Measurements from ENCODE around the gene MC1R. TPM values are rescaled to one million over a fixed set of nuclear protein-coding genes. Genes with fewer than 3 reads are reported as not detected.

Gene MC1R
- total RNA-seq, 2 donors from 2014 or later = 3.4 to 4.8 TPM

GRCh38 chr16:89946515-89946914 lies 27.9 kb downstream of the MC1R start:
- no peak overlapping the region for H3K27ac ChIP-seq (ENCODE audit: low read depth, low read length)
- H3K9me3 Mint-ChIP-seq = peaks cover 3% of the 10 kb centered on the region
- H3K36me3 ChIP-seq (ENCODE audit: control insufficient read depth, insufficient read depth, low read length) = no peaks in the 10 kb centered on the region
- H3K9ac ChIP-seq (ENCODE audit: extremely low read depth, low read length, poor library complexity, severe bottlenecking) = no peak overlapping the region
- no peak overlapping the region for H3K27ac Mint-ChIP-seq
- no peaks in the 10 kb centered on the region for H3K4me1 ChIP-seq (ENCODE audit: control insufficient read depth, insufficient read depth, low read length)
- H3K4me3 ChIP-seq (ENCODE audit: low read length) = no peak overlapping the region
- no peaks in the 10 kb centered on the region for H3K36me3 Mint-ChIP-seq (ENCODE audit: low read depth)
- H3K27me3 Mint-ChIP-seq (ENCODE audit: insufficient read depth) = peaks cover 37% of the 10 kb centered on the region
- H3K4me3 Mint-ChIP-seq = no peak overlapping the region
- peaks cover 4% of the 10 kb centered on the region for H3K9me3 ChIP-seq (ENCODE audit: control insufficient read depth, low read length)
- WGBS, 2 experiments (ENCODE audit: insufficient coverage in 1 of 2, insufficient read length in 1 of 2) = 87 to 100% methylated on average over 1 to 5 of the region's 5 CpGs
- no peak for TF ChIP-seq CTCF (conservative IDR thresholded peaks at IDR 0.05)
- no peak for DNase-seq
- H3K4me1 Mint-ChIP-seq = no peaks in the 10 kb centered on the region
- peaks cover 16% of the 10 kb centered on the region for H3K27me3 ChIP-seq (ENCODE audit: control insufficient read depth, insufficient read depth, low read length, poor library complexity, severe bottlenecking)

- H3K4me1 ChIP-seq (ENCODE audit: control insufficient read depth, insufficient read depth, low read length) = no peaks in the 10 kb centered on the region
- Mint-ChIP-seq H3K4me3 (peak overlapping the region; percentile 62), H3K36me3 (ENCODE audit: low read depth) (no peaks in the 10 kb centered on the region), H3K27ac (no peak overlapping the region), H3K27me3 (ENCODE audit: insufficient read depth) (peaks cover 35% of the 10 kb centered on the region), H3K4me1 (no peaks in the 10 kb centered on the region), H3K9me3 (peaks cover 3% of the 10 kb centered on the region)
- H3K9ac ChIP-seq (ENCODE audit: extremely low read depth, low read length, poor library complexity, severe bottlenecking) = no peak overlapping the region
- peak overlapping the region; percentile 80 for H3K4me3 ChIP-seq (ENCODE audit: low read length)
- peak; percentile 58 for DNase-seq
- H3K36me3 ChIP-seq (ENCODE audit: control insufficient read depth, insufficient read depth, low read length) = no peaks in the 10 kb centered on the region
- H3K27me3 ChIP-seq (ENCODE audit: control insufficient read depth, insufficient read depth, low read length, poor library complexity, severe bottlenecking) = peaks cover 16% of the 10 kb centered on the region
- TF ChIP-seq CTCF (conservative IDR thresholded peaks at IDR 0.05) = no peak
- WGBS, 2 experiments (ENCODE audit: insufficient coverage in 1 of 2, insufficient read length in 1 of 2) = 29 to 46% methylated on average over 31 to 55 of the region's 55 CpGs
- peaks cover 4% of the 10 kb centered on the region for H3K9me3 ChIP-seq (ENCODE audit: control insufficient read depth, low read length)
- no peak overlapping the region for H3K27ac ChIP-seq (ENCODE audit: low read depth, low read length)
These were observed 30.6 kb downstream of the MC1R start for GRCh38 chr16:89949121-89949742.

- peak overlapping the region; percentile 62 for H3K4me3 Mint-ChIP-seq
- Histone ChIP-seq H3K9ac (ENCODE audit: extremely low read depth, low read length, poor library complexity, severe bottlenecking) (no peak overlapping the region), H3K4me3 (ENCODE audit: low read length) (peak overlapping the region; percentile 80), H3K36me3 (ENCODE audit: control insufficient read depth, insufficient read depth, low read length) (peaks cover 4% of the 10 kb centered on the region), H3K4me1 (ENCODE audit: control insufficient read depth, insufficient read depth, low read length) (no peaks in the 10 kb centered on the region), H3K27ac (ENCODE audit: low read depth, low read length) (no peak overlapping the region), H3K27me3 (ENCODE audit: control insufficient read depth, insufficient read depth, low read length, poor library complexity, severe bottlenecking) (peaks cover 16% of the 10 kb centered on the region), H3K9me3 (ENCODE audit: control insufficient read depth, low read length) (peaks cover 4% of the 10 kb centered on the region)
- DNase-seq = no peak
- 93 to 100% methylated on average over 8 to 12 of the region's 12 CpGs for WGBS, 2 experiments (ENCODE audit: insufficient coverage in 1 of 2, insufficient read length in 1 of 2)
- TF ChIP-seq CTCF (conservative IDR thresholded peaks at IDR 0.05) = no peak
- H3K4me1 Mint-ChIP-seq = no peaks in the 10 kb centered on the region
- peaks cover 34% of the 10 kb centered on the region for H3K27me3 Mint-ChIP-seq (ENCODE audit: insufficient read depth)
- H3K9me3 Mint-ChIP-seq = peaks cover 3% of the 10 kb centered on the region
- H3K27ac Mint-ChIP-seq = no peak overlapping the region
- H3K36me3 Mint-ChIP-seq (ENCODE audit: low read depth) = peaks cover 5% of the 10 kb centered on the region
These were observed 31.1 kb downstream of the MC1R start for GRCh38 chr16:89949756-89950155.

Data from endodermal cell (in vitro differentiated cells).